HCT116 (cell line): Measurements from ENCODE around the gene YBEY. TPM values are rescaled to one million over a fixed set of nuclear protein-coding genes. Genes with fewer than 3 reads are reported as not detected.

ENCODE experiments used
- ATAC-seq: fragments of 200-7000 bp; cut with Tn5 transposase; 2 replicates; pipeline ENCODE4 v1.9.1; 2020; ENCODE audit warnings: mild to moderate bottlenecking, moderate library complexity
- BruUV-seq: library from RNA; stranded (reverse); fragments of 400-500 nt; replicated peaks from 2 replicates; lab custom pipeline; 2021; lab: Mats Ljungman, UMichigan
- CTCF ChIA-PET: fragments of 300-600 bp; sonication (Branson Sonifier 250); formaldehyde crosslinking; loops from one replicate; lab custom pipeline; 2021; ENCODE audit warnings: antibody characterized with exemption; lab: Charles Lee
- POLR2A ChIA-PET: fragments of 300-600, 350-600 bp; sonication (Branson Sonifier 250); formaldehyde crosslinking; loops from one replicate; lab custom pipeline; 2021; ENCODE audit warnings: antibody characterized with exemption; lab: Charles Lee
- RAD21 ChIA-PET, 2 experiments: fragments of 300-600 bp; sonication (Branson Sonifier 250); formaldehyde crosslinking; loops; one replicate each; lab custom pipeline; 2023; ENCODE audit warnings: low total read pairs in 2 of 2; ENCODE audit not compliant: uncharacterized antibody in 2 of 2, unreplicated experiment in 2 of 2, low non-redundant PET in 1 of 2; lab: Charles Lee
- DNase-seq: peaks from one replicate; pipeline ENCODE4 v3.0.0-alpha.2; 2010; ENCODE audit warnings: low read depth, low spot score
- H2AFZ ChIP-seq: fragments of 200-600 bp; shearing (Covaris generic), sonication (generic); 2 replicates; pipeline ENCODE4 v1.6.1; 2017; ENCODE audit warnings: low read depth, mixed run types, mixed read lengths, antibody characterized with exemption, low read length; ENCODE audit not compliant: poor library complexity, severe bottlenecking
- H3K27ac ChIP-seq: 2 replicates; pipeline ENCODE4 v1.5.1; 2012; ENCODE audit warnings: low read depth, low read length
- H3K27me3 ChIP-seq: fragments of 200-600 bp; sonication (generic); 2 replicates; pipeline ENCODE4 v1.6.1; 2016; ENCODE audit warnings: mixed run types, low read length, mixed read lengths; ENCODE audit not compliant: insufficient read depth
- H3K36me3 ChIP-seq, 2 experiments: fragments of 200-500 bp in 1 of 2; fragments of 200-600 bp in 1 of 2; sonication (Bioruptor generic) in 1 of 2; sonication (generic) in 1 of 2; 2 replicates each; pipeline versions ENCODE4 v1.5.1 to v1.6.1; 2014 to 2016; ENCODE audit warnings: low read length in 2 of 2, inconsistent platforms in 1 of 2, mixed read lengths in 1 of 2, mixed run types in 1 of 2; ENCODE audit not compliant: insufficient read depth in 2 of 2, control insufficient read depth in 1 of 2
- H3K4me1 ChIP-seq, 2 experiments: fragments of 200-600 bp in 1 of 2; sonication (generic) in 1 of 2; 2 replicates each; pipeline versions ENCODE4 v1.5.1 to v1.6.1; 2012 to 2017; ENCODE audit warnings: low read length in 2 of 2, inconsistent platforms in 1 of 2, mild to moderate bottlenecking in 1 of 2, mixed read lengths in 1 of 2, mixed run types in 1 of 2, moderate library complexity in 1 of 2; ENCODE audit not compliant: insufficient read depth in 2 of 2, control insufficient read depth in 1 of 2
- H3K4me2 ChIP-seq: fragments of 200-600 bp; sonication (generic); 2 replicates; pipeline ENCODE4 v1.6.1; 2017; ENCODE audit warnings: mixed run types, low read length, mixed read lengths
- H3K4me3 ChIP-seq, 2 experiments: fragments of 200-600 bp in 1 of 2; sonication (generic) in 1 of 2; replicated peaks in 1 of 2; 2 replicates each; pipeline ENCODE4 v1.5.1; 2011 to 2016; ENCODE audit warnings: low read length in 2 of 2, control low read depth in 1 of 2, low read depth in 1 of 2, mild to moderate bottlenecking in 1 of 2, mixed read lengths in 1 of 2, mixed run types in 1 of 2
- H3K79me2 ChIP-seq: fragments of 200-600 bp; sonication (generic); 2 replicates; pipeline ENCODE4 v1.6.1; 2017; ENCODE audit warnings: mild to moderate bottlenecking, mixed run types, low read length, moderate library complexity, mixed read lengths; ENCODE audit not compliant: insufficient read depth
- H3K9ac ChIP-seq: fragments of 200-600 bp; sonication (generic); 2 replicates; pipeline ENCODE4 v1.6.1; 2016; ENCODE audit warnings: low read length, mixed read lengths
- H3K9me2 ChIP-seq: fragments of 200-600 bp; sonication (generic), shearing (Covaris generic); 2 replicates; pipeline ENCODE4 v1.6.1; 2017; ENCODE audit warnings: mixed run types, mild to moderate bottlenecking, moderate library complexity; ENCODE audit not compliant: insufficient read depth
- H3K9me3 ChIP-seq, 2 experiments: fragments of 200-500 bp in 1 of 2; fragments of 200-600 bp in 1 of 2; sonication (Bioruptor generic) in 1 of 2; sonication (generic) in 1 of 2; 2 replicates each; pipeline ENCODE4 v1.6.1; 2014 to 2017; ENCODE audit warnings: low read length in 2 of 2, mixed read lengths in 2 of 2, inconsistent platforms in 1 of 2, low read depth in 1 of 2, mild to moderate bottlenecking in 1 of 2, mixed run types in 1 of 2, moderate library complexity in 1 of 2; ENCODE audit not compliant: control insufficient read depth in 1 of 2, insufficient read depth in 1 of 2
- H4K20me1 ChIP-seq: fragments of 200-600 bp; sonication (generic), shearing (Covaris generic); 2 replicates; pipeline ENCODE4 v1.6.1; 2017; ENCODE audit warnings: mixed run types, mild to moderate bottlenecking, moderate library complexity; ENCODE audit not compliant: insufficient read depth
- CBX3 ChIP-seq: IDR thresholded peaks from 2 replicates; pipeline ENCODE4 v1.6.1; 2012; ENCODE audit warnings: low read depth
- CEBPB ChIP-seq: IDR thresholded peaks from 2 replicates; pipeline ENCODE4 v1.6.1; 2012; ENCODE audit warnings: low read depth
- EGR1 ChIP-seq: IDR thresholded peaks from 2 replicates; pipeline ENCODE4 v1.6.1; 2012; ENCODE audit warnings: low read depth
- ELF1 ChIP-seq: IDR thresholded peaks from 2 replicates; pipeline ENCODE4 v1.6.1; 2012; ENCODE audit warnings: low read depth, borderline replicate concordance
- EZH2 ChIP-seq: fragments of 200-600 bp; sonication (generic); IDR thresholded peaks from 2 replicates; pipeline ENCODE4 v1.6.1; 2017; ENCODE audit warnings: antibody characterized with exemption, mixed run types
- FOSL1 ChIP-seq: IDR thresholded peaks from 2 replicates; pipeline ENCODE4 v1.6.1; 2012; ENCODE audit warnings: low read depth
- JUND ChIP-seq: IDR thresholded peaks from 2 replicates; pipeline ENCODE4 v1.6.1; 2012
- MAX ChIP-seq: IDR thresholded peaks from 2 replicates; pipeline ENCODE4 v1.6.1; 2012
- POLR2A ChIP-seq: IDR thresholded peaks from 2 replicates; pipeline ENCODE4 v1.7.0; 2011; ENCODE audit warnings: borderline replicate concordance; ENCODE audit not compliant: insufficient read depth, insufficient read length; ENCODE audit errors: extremely low read depth
- SP1 ChIP-seq: IDR thresholded peaks from 2 replicates; pipeline ENCODE4 v1.6.1; 2012; ENCODE audit warnings: low read depth
- SRF ChIP-seq: IDR thresholded peaks from 2 replicates; pipeline ENCODE4 v1.6.1; 2012; ENCODE audit warnings: low read depth
- TCF7L2 ChIP-seq: IDR thresholded peaks from 2 replicates; pipeline ENCODE4 v1.7.0; 2011; ENCODE audit warnings: borderline replicate concordance, inconsistent platforms; ENCODE audit not compliant: insufficient read depth, insufficient read length; ENCODE audit errors: extremely low read depth
- YY1 ChIP-seq: IDR thresholded peaks from 2 replicates; pipeline ENCODE4 v1.6.1; 2011; ENCODE audit warnings: low read length, low read depth, moderate library complexity, mild to moderate bottlenecking; ENCODE audit not compliant: insufficient replicate concordance; ENCODE audit errors: extremely low read depth
- ZFX ChIP-seq: fragments of 450-650 bp; IDR thresholded peaks from 2 replicates; pipeline ENCODE4 v1.6.1; 2017
- ZNF274 ChIP-seq: fragments of 200-500 bp; sonication (Bioruptor generic); IDR thresholded peaks from 2 replicates; pipeline ENCODE4 v1.6.1; 2014; ENCODE audit warnings: mild to moderate bottlenecking, low read depth, low read length, inconsistent platforms
- intact Hi-C: fragments of 100-400 bp; cut with micrococcal nuclease; formaldehyde crosslinking; loops from 2 replicates; pipeline ENCODE4 v1.10.0; 2022
- total RNA-seq: library from RNA; stranded (reverse); gene quantifications from one replicate; pipeline ENCODE4 v1.2.1, GENCODE V29; 2021; ENCODE audit not compliant: unreplicated experiment

The YBEY gene
- total RNA-seq, 1 experiment from 2014 or later: 31.5 TPM

- DNase-seq (no peak), ATAC-seq (no peak)
- CTCF ChIA-PET: no interaction called here
- H3K4me1 ChIP-seq: no peaks in the 10 kb centered on the region
- no TSS peak for BruUV-seq
- no peak overlapping the region for H2AFZ ChIP-seq
- no peak overlapping the region for H3K4me2 ChIP-seq
- H3K9me2 ChIP-seq: no peaks in the 10 kb centered on the region
- TF ChIP-seq CBX3 (no peak), ZNF274 (no peak), FOSL1 (no peak), YY1 (no peak), SRF (no peak), ELF1 (no peak), SP1 (no peak), POLR2A (no peak), EZH2 (no peak), MAX (no peak), ZFX (no peak)
- RAD21 ChIA-PET: no interaction called here
- H3K9me3 ChIP-seq: no peaks in the 10 kb centered on the region
- H3K4me3 ChIP-seq: no peak overlapping the region
- no peaks in the 10 kb centered on the region; the same call in 1 of the 2 replicates for H3K79me2 ChIP-seq
- no peak overlapping the region for H3K9ac ChIP-seq
- no peaks in the 10 kb centered on the region for H4K20me1 ChIP-seq
- no peaks in the 10 kb centered on the region for H3K27me3 ChIP-seq
- no peak overlapping the region for H3K27ac ChIP-seq
- POLR2A ChIA-PET: no interaction called here
- peaks cover 38 to 71% of the 10 kb centered on the region in 2 experiments for H3K36me3 ChIP-seq
- intact Hi-C loops: no loop called here
Measured at GRCh38 chr21:46256501-46256994, 29.6 kb upstream of the YBEY start.

GRCh38 chr21:46264046-46264689, 22.0 kb upstream of the YBEY start:
- BruUV-seq: no TSS peak
- no peaks in the 10 kb centered on the region for H3K4me1 ChIP-seq
- ChIA-PET RAD21 (no interaction called here), CTCF (no interaction called here), POLR2A (no interaction called here)
- H3K27me3 ChIP-seq: no peaks in the 10 kb centered on the region
- no peak overlapping the region for H3K4me2 ChIP-seq
- H2AFZ ChIP-seq: no peak overlapping the region
- TF ChIP-seq TCF7L2 (no peak), YY1 (no peak), JUND (no peak), CEBPB (no peak), EGR1 (no peak)
- no peak for DNase-seq
- H3K27ac ChIP-seq: no peak overlapping the region
- no peak overlapping the region for H3K9ac ChIP-seq
- intact Hi-C loops: no loop called here
- H4K20me1 ChIP-seq: no peaks in the 10 kb centered on the region
- peaks cover 33 to 55% of the 10 kb centered on the region in 2 experiments for H3K36me3 ChIP-seq
- ATAC-seq: no peak
- no peaks in the 10 kb centered on the region for H3K9me2 ChIP-seq
- H3K9me3 ChIP-seq: no peaks in the 10 kb centered on the region
- no peak overlapping the region for H3K4me3 ChIP-seq
- H3K79me2 ChIP-seq: no peaks in the 10 kb centered on the region
